HG03196 (cell line): ENCODE measurements around the gene RTF2.
"Not testable (repeated sequence)": the region's sequence is repeated elsewhere in the genome, so short reads cannot be mapped to it uniquely, and the experiment has no call there.

Source experiments
- ATAC-seq: cut with Tn5 transposase; IDR thresholded peaks from one replicate; pipeline ENCODE4 v1.9.1; 2021; ENCODE audit not compliant: unreplicated experiment

Gene RTF2

DNA sequence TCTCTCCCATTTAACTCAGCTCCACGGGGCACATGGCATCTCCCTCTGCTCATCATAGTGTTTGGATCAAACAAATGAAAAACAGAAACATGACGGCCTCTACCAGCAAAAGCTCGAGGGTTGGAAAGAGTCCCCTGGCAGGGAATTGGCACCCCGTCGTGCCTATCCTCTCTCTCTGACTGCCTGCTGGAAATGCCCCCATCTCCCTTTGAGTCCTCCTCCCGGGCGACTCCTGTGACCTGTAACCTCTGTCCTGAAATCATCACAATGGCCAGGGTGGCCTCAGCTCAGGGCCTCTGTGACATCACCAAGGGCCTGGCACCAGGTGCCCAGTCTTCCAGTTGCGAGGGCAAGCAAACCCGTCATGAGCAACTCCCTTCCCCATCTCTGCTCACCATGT, 64.5 kb downstream of the RTF2 start, which contains the start of gene FAM209B:
TSS of gene FAM209B (plus strand) at position 301 of the 400 bp plus-strand sequence. CDS start at position 397, 96 bp downstream.
- ATAC-seq, result not testable (repeated sequence)

DNA sequence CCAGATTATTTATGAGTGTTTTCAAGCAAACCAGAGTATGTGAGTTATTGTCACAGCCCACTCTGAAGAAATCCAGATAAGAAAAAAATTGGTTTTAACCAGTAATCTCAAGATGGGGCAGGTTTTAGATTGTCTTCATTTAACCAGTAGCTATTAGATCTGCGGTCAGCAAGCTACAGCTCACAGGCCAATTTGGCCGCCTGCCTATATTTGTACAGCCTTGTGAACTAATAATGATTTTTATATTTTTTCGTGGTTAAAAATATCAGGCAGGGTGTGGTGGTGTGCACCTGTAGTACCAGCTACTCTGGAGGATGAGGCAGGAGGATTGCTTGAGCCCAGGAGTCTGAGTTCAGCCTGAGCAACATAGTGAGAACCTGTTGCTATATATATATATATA, 69.6 kb downstream of the RTF2 start:
- no peak for ATAC-seq

DNA sequence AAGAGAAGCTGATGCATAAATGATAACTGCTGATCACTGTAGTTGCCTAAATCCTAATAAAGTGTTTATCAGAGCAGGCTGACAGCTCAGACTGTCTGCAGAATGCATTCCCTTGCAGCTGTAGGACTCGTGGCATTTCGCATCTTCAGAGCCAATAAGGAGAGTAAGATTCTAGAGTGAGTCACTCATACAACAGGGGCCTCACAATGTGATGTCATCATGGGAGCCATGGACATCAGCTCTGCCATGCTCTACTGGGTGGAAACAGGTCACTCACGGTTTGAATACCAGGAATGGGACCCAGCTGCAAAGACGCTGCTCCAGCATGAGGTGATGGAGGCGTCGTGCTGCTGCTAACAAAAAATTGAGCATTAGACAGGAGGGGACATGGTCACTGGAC, 72.0 kb downstream of the RTF2 start:
- ATAC-seq, result no peak

DNA sequence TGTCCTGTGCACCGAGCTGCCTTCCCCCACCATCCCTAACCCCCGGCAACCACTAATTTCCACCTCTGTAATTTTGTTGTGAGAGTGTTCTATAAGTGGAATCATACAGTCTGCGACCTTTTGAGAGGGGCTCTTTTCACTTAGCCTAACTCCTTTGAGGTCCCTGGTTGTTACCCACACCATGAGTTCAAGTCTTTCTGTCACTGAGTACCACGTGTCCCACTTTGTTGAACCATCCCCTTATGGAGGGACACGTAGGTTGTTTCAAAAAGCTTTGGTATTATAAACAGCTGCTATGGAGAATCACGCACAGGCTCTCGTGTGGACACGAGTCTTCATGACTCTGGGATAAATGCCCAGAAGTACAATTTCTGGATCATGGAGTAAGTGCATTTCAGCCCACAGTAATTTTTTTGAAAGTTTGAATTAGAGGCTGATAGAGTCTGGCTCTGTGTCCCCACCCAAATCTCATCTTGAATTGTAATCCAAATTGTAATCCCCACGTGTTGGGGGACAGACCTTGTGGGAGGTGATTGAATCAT, 74.1 kb downstream of the RTF2 start:
- no peak for ATAC-seq

DNA sequence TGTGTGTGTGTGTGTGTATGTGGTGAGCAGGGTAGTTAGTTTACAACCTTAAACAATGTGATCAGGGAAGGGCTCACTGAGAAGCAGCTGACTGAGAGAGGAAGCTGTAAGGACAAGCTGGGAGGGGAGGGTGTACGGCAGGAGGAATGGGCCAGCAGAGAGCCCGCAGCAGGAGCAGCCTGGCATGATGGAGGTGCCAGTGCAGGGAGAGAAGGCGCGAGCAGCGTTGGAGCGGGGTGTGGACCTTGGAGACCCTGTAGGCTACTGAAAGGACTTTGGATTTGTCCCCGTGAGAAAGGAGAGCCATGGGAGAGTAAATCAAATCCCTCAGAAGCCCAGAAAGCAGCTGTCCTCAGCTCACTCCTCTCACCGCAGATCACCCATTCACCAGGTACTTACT, 83.1 kb downstream of the RTF2 start:
- no peak for ATAC-seq

DNA sequence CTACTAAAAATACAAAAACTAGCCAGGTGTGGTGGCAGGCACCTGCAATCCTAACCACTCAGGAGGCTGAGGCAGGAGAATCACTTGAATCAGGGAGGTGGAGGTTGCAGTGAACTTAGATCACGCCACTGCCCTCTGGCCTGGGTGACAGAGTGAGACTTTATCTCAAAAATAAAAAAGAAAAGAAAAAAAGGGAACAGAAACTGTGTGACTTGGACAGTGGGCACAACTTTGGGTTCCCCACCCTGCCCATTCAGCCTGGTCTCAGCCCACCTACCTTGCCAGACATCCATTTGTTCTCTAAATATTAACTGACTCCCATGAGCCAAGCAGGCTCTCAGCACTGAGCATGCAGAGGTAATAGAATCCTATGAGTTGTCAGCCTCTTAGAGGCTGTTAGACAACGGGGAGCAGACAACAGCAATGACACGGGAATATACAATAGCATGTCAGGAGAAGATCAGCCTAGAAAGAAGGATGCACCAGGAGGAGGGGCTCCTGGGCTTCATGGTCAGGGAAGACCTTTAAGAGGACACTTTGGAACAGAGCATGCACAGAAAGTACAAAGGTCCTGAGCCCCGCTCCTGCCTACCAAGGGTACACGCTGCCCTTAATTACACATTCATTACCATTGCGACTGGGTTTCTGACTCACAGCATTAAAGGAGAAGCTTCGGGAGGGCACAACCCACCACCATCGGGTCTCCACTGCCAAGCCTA, 84.6 kb downstream of the RTF2 start:
- peak; percentile 42 for ATAC-seq

DNA sequence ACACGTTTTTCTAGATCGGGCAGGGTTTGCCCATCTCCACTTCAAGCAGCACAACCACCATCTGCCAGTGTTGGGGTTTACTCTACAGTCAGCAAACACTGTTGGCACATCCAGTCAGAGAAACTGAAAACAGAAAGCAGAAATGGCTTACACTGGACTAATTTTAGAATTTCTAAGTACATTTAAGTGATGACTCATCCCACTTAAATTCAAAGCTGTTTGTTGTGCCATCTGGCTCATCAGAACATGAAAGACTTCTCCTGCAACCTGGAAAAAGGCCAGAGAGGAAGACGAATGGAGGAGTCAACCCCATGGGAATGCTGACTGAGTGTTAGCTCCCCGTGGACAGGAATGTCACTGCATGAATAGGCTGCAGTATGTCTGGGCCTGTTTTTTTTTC, 86.4 kb downstream of the RTF2 start:
- ATAC-seq, result peak; percentile 85

DNA sequence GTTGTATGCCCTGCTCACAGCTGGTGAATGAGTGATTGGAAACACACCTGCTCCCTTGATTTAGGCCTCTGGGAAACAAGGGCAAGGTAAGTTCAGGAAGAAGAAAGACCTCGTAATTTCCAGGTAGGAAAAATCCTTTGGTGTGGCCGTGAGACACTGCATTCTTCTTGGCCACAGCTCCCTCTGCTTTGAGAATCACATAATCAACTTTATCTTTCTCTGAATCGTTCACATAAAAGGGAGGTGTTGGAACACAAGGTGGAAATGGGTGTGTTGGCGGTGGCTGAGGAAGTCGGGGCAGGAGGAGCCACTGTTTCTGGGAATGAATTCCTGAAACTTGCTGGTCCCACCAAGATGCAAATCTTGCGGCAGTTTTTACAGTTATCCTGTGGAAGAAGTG, 90.5 kb downstream of the RTF2 start:
- no peak for ATAC-seq

DNA sequence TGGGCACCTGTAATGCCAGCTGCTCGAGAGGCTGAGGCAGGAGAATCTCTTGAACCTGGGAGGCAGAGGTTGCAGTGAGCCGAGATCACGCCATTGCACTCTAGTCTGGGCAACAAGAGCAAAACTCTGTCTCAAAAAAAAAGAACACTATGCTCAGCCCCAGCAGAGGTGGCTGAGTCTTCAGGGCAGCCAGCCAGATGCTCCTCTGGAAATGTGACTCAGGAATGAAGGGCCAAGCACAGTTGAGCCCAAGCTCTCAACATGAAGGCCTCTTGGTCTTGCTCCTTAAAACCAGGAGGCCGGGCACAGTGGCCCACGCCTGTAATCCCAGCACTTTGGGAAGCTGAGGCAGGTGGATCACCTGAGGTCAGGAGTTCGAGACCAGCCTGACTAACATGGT, 96.1 kb downstream of the RTF2 start:
- not testable (repeated sequence) for ATAC-seq

DNA sequence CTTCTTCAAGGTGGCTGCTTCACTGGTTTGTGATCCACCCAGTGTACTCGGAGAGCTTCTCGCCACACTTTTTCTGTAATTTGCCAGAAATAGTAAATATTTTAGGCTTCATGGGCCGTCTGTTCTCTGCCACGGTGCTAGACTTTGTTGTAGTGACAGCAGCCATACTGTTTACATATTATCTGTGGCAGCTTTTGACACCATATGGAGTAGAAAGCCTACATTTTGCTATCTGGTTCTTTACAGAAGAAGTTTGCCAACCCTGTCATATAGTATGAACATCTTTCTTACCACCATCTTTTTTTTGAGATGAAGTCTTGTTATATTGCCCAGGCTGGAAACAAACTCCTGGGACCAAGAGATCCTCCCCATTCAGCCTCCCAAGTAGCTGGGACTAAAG, 97.1 kb downstream of the RTF2 start:
- no peak for ATAC-seq

DNA sequence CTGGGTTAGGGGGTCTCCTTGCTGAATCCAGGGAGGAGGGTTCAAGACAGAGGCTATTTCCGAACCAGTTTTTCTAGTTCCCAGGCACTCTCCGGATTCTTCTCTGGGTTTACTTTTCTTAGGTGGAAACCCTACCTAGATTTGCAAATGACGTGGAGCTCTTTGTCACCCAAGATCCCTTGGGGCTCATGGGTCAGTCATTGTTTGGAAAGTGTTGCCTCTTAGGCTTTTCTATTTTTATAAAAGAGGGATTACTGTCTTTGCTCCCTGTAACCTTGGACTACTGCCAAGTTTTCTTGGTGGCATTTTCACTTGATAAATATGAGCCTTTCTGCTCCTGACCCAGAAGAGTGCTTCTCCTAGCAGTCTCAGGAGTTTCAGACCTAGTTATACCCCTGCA, 98.2 kb downstream of the RTF2 start:
- no peak for ATAC-seq
